Parathyroid adenoma (tissue), 2 donors: Measurements from ENCODE around the gene OR13C4.
"Not testable (repeated sequence)": the region's sequence is repeated elsewhere in the genome, so short reads cannot be mapped to it uniquely, and the experiment has no call there.

Source experiments
- H2AFZ ChIP-seq: fragments of 300-600 bp; sonication (generic); one replicate; pipeline ENCODE4 v1.7.0; 2017; ENCODE audit warnings: antibody characterized with exemption, mild to moderate bottlenecking
- H3K27ac ChIP-seq: fragments of 300-600 bp; sonication (generic); one replicate; pipeline ENCODE4 v1.7.0; 2017
- H3K27me3 ChIP-seq: fragments of 300-600 bp; sonication (generic); one replicate; pipeline ENCODE4 v1.7.0; 2017; ENCODE audit warnings: low read length; ENCODE audit not compliant: control insufficient read depth, insufficient read depth
- H3K36me3 ChIP-seq: fragments of 300-600 bp; sonication (generic); one replicate; pipeline ENCODE4 v1.7.0; 2017; ENCODE audit warnings: low read length; ENCODE audit not compliant: control insufficient read depth, insufficient read depth
- H3K4me1 ChIP-seq: fragments of 300-600 bp; sonication (generic); one replicate; pipeline ENCODE4 v1.7.0; 2017; ENCODE audit warnings: control low read depth
- H3K4me2 ChIP-seq: fragments of 300-600 bp; sonication (generic); one replicate; pipeline ENCODE4 v1.7.0; 2017; ENCODE audit warnings: low read length
- H3K4me3 ChIP-seq: fragments of 300-600 bp; sonication (generic); one replicate; pipeline ENCODE4 v1.7.0; 2017; ENCODE audit warnings: low read depth, low read length
- H3K79me2 ChIP-seq: fragments of 300-600 bp; sonication (generic); one replicate; pipeline ENCODE4 v1.7.0; 2017; ENCODE audit warnings: control low read depth
- H3K9ac ChIP-seq: fragments of 300-600 bp; sonication (generic); one replicate; pipeline ENCODE4 v1.7.0; 2017; ENCODE audit warnings: mild to moderate bottlenecking
- H3K9me3 ChIP-seq: fragments of 300-600 bp; sonication (generic); one replicate; pipeline ENCODE4 v1.7.0; 2017; ENCODE audit warnings: low read length; ENCODE audit not compliant: control insufficient read depth
- CTCF ChIP-seq: fragments of 300-600 bp; sonication (generic); IDR thresholded peaks from one replicate; pipeline ENCODE4 v1.7.0; 2017; ENCODE audit warnings: antibody characterized with exemption, mild to moderate bottlenecking
- donor health status: primary hyperparathyroidism.

OR13C4 gene

GRCh38 chr9:104536756-104537155 lies 9.7 kb upstream of the OR13C4 start, which contains the start of gene OR13C3:
Gene OR13C3, minus strand, starts transcription at chr9:104536856. Its CDS starts 133 bp downstream, at chr9:104536723.
- Histone ChIP-seq H3K27me3 (no peaks in the 10 kb centered on the region), H3K4me3 (no peak within 1 kb of the TSS), H3K4me1 (no peaks in the 10 kb centered on the region), H3K4me2 (no peak within 1 kb of the TSS), H3K36me3 (no peaks in the 10 kb centered on the region), H3K9ac (no peak within 1 kb of the TSS), H2AFZ (no peak within 1 kb of the TSS), H3K9me3 (no peaks in the 10 kb centered on the region), H3K27ac (no peak within 1 kb of the TSS), H3K79me2 (no peaks in the 10 kb centered on the region)
- no peak for TF ChIP-seq CTCF

- not testable (repeated sequence) for H3K36me3 ChIP-seq, H3K79me2 ChIP-seq, H3K9me3 ChIP-seq, H3K4me1 ChIP-seq, H2AFZ ChIP-seq, H3K27ac ChIP-seq, H3K9ac ChIP-seq, H3K4me3 ChIP-seq, H3K27me3 ChIP-seq, H3K4me2 ChIP-seq
Observed at GRCh38 chr9:104520241-104520640, 6.8 kb downstream of the OR13C4 start.

- Histone ChIP-seq H3K27ac (no peak overlapping the region), H3K27me3 (no peaks in the 10 kb centered on the region), H3K4me2 (no peak overlapping the region)
Observed at GRCh38 chr9:104514901-104515300, 12.1 kb downstream of the OR13C4 start.

GRCh38 chr9:104506565-104506964 lies 20.4 kb downstream of the OR13C4 start:
- no peaks in the 10 kb centered on the region for H3K9me3 ChIP-seq
- H3K4me3 ChIP-seq, result no peak overlapping the region
- no peaks in the 10 kb centered on the region for H3K4me1 ChIP-seq
- no peak overlapping the region for H2AFZ ChIP-seq
- H3K27ac ChIP-seq, result no peak overlapping the region
- no peaks in the 10 kb centered on the region for H3K27me3 ChIP-seq
- no peak overlapping the region for H3K9ac ChIP-seq
- no peak overlapping the region for H3K4me2 ChIP-seq
- H3K36me3 ChIP-seq, result no peaks in the 10 kb centered on the region
- TF ChIP-seq CTCF, result no peak
- H3K79me2 ChIP-seq, result no peaks in the 10 kb centered on the region

More at GRCh38 chr9:104514901-104515300, 12.1 kb downstream of the OR13C4 start:
- no peaks in the 10 kb centered on the region for H3K79me2 ChIP-seq
- no peak overlapping the region for H2AFZ ChIP-seq
- H3K36me3 ChIP-seq, result no peaks in the 10 kb centered on the region
- no peak overlapping the region for H3K9ac ChIP-seq
- no peak overlapping the region for H3K4me3 ChIP-seq
- no peaks in the 10 kb centered on the region for H3K9me3 ChIP-seq
- no peak for TF ChIP-seq CTCF
- no peaks in the 10 kb centered on the region for H3K4me1 ChIP-seq

- no peak within 1 kb of the TSS for H3K4me2 ChIP-seq
- no peak within 1 kb of the TSS for H2AFZ ChIP-seq
- no peaks in the 10 kb centered on the region for H3K4me1 ChIP-seq
- H3K4me3 ChIP-seq, result no peak within 1 kb of the TSS
- no peak for TF ChIP-seq CTCF
- no peaks in the 10 kb centered on the region for H3K79me2 ChIP-seq
- no peak within 1 kb of the TSS for H3K9ac ChIP-seq
- H3K27me3 ChIP-seq, result no peaks in the 10 kb centered on the region
- H3K36me3 ChIP-seq, result no peaks in the 10 kb centered on the region
- no peaks in the 10 kb centered on the region for H3K9me3 ChIP-seq
- H3K27ac ChIP-seq, result no peak within 1 kb of the TSS
Observed at GRCh38 chr9:104503963-104504362, 23.0 kb downstream of the OR13C4 start, which contains the start of gene OR13F1. Gene OR13F1, plus strand, starts transcription at chr9:104504263. Its CDS starts 0 bp downstream, at chr9:104504263.
